HG03280 (cell line): Measurements from ENCODE around the gene PXDN.

Experiments used
- ATAC-seq: cut with Tn5 transposase; IDR thresholded peaks from one replicate; pipeline ENCODE4 v1.9.1; 2021; ENCODE audit warnings: mild to moderate bottlenecking, moderate library complexity; ENCODE audit not compliant: unreplicated experiment

Gene PXDN

DNA sequence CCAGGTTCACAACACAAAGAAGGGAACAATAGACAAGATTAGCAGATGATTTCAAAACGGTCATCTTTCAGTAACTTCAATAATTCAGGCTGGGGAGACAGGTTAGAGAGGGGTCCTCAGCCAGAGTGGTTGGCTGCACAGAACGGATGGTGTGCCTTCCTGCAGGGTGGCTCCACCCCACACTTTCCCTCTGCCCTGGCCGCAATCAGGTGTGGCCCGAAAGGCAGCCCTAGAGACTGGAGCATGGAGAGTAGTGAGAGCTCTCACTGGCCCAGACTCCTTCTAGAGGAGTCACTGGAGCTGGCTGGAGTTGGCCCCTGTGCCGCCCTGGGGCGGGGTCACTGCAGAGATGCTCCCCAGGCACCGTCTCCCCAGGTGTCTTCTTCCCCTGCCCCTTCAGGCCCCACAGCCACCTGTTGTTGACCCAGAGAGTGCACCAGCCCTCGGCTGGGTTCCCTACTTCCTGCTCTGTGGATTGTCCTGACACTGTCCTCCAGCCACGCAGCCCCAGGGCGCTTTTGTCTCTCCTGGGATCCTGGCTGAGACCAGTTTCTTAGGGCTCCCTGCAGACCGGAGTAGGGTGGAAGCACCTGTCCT lies 126.8 kb downstream of the PXDN start:
- ATAC-seq, result no peak

DNA sequence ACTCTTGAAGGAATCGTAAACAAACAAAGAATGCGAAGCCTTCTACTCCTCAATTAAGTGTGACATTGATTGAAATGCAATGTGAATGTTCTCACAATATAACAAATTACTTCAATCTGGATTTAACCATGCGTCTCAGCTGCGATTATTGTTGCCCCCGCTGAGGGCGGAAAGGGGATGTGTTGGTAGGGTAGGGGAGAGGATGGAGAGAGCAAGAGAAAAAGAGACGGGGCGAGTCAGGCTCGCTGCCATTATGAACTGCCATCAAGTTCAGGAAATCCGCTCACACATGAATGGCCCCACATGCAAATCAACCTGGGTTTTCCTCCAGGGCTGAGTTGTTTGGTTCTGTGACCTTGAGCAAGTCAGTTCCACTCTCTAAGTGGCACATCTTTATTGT lies 129.8 kb downstream of the PXDN start:
- ATAC-seq, result no peak

DNA sequence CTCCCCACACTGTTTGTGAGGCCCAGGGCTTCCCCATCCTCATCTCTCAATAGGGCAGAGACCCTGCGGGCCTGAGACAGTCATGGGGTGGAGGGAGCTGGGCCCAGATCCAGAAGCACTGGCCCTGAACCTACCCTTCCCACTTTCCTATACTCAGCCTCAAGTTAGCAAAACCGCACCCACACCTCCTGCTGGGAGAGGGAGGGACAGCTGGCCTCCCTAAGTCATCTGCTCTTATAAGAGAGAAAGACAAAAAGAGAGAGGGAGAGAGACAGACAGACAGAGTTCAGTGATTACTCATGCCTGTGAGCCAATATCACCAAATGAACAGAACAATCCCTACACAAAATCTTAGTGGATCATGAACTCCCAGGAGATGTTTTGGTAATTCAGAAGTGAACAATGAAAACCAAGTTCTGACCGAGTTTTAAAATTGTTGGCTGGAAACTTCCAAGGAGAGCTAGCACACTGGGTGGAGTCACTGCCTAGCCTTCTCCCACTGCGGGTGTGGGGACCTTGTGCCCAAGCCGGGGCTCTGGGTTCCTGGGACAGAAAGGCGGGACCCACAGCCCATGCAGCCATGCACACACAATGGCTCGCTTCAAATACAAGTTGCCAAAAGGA lies 130.5 kb downstream of the PXDN start:
- ATAC-seq, result no peak

DNA sequence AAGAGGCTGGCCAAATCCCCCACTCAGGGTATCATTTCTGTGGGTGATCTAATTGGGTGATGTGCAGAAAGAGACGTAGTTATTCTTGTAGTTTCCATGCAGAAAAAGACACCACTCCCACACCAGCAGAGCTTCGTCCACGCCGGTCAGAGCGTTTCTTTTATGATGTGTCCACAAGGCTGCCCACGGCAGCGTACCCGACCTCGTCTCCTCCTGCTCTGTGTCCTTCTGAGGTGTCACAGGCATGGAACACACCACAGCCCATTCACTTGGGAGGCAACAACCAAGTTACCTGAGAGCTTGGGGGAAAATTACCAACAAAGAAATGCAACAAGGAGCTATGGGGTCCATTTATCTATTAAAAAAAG lies 131.3 kb downstream of the PXDN start:
- no peak for ATAC-seq

DNA sequence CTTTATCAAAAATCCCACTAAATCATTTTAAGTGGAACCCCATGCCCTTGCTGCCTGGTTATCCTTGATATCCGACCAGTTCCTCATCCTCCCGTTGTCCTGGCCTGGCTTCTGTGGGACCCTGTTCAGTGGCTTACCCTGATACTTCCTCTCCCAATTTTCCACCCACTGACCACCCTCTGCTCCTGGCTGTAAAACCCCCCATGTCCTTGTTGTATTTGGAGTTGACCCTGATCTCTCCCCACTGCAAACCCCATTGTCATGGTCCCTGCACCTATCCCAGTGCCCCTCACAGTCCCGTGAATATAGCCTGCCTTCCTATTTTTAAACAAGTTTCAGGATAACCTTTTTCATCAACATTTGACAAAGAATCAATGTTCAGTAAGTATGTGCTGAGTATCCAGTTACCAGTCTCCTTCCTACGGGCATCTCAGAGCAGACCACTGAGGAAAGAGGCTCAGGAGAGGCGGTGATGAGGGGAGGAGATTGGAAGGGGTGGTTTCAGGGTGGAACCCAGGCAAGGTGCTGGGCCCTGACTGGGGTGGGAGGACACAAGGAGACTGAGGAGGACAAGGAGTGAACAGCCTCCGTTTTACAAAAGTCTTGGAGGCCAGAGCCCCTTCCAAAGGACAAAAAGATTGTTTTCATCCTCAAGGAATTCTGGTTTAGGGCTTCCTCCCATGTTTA lies 131.8 kb downstream of the PXDN start:
- no peak for ATAC-seq

DNA sequence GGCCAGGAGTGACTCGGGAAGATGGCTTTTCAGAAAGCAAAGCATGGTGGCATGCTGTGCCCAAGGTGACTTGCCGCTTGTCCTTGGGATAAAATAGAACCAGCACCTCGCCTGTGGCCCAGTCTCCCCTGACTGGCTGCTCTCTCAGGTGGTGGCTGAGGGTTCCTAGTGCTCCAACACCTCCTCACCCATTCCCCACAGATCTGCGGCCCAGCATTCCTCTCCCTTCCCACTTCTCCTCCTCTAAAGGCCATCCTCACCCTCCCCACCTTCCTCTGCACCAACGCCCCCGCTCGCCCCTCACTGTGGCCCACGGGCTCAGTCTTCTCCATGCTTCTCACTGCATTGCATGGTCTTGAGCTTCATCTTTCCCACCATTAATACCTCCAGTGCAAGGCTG lies 132.4 kb downstream of the PXDN start:
- no peak for ATAC-seq

DNA sequence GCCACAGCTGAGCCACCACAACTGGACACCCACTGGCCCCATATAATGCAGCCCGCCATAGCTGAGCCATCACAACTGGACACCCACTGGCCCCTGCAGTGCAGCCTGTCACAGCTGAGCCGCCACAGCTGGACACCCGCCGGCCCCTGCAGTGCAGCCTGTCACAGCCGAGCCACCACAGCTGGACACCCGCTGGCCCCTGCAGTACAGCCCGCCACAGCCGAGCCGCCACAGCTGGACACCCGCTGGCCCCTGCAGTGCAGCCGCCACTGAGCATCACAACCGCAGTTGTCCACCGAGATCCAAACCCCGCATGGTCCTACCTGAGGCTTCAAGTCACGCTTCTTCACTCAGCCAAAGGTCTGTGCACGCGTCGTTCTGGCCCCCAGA lies 134.2 kb downstream of the PXDN start:
- ATAC-seq, result no peak

DNA sequence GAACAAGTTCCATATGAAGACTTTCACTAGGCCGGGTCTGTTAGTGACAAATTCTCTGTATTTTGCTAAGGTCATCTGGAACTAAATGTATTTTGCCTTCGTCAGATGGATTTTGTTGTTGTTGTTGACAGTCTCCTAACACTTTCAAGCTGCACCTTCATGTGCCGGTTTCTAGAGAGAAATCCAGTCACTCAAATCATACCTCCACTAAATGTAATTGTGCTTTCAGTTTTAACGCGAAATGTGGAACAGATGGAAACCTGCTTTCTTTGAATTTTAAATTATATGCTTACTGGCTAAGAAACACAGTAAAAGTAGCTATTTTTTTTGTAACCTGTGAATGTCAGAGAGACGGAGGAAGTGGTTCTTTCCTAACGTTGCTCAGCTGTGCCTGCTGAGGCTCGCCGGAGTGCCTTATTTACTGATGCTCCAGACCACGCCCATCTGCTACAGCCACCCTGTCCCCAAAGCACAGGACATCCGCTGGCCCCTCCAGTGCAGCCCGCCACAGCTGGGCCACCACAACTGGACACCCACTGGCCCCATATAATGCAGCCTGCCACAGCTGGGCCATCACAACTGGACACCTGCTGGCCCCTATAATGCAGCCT lies 134.7 kb downstream of the PXDN start:
- no peak for ATAC-seq

DNA sequence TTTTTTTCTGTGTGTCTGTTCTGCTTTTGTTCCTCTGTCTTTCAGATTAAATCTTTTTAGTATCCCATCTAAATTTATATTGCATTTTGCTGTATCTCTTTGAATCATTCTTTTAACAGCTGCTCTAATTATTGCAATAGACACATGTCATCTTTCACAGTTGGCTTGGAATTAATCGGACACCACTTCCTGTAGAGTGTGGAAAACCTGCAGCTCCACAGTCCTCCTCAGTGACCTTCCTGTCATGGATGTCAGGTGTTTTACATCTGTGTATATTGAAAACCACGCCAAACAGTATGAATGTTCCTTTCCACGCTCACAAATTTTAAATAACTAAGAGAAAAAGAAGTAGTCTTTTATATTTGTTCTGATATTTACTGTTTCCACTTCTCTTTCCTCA lies 135.3 kb downstream of the PXDN start:
- no peak for ATAC-seq

DNA sequence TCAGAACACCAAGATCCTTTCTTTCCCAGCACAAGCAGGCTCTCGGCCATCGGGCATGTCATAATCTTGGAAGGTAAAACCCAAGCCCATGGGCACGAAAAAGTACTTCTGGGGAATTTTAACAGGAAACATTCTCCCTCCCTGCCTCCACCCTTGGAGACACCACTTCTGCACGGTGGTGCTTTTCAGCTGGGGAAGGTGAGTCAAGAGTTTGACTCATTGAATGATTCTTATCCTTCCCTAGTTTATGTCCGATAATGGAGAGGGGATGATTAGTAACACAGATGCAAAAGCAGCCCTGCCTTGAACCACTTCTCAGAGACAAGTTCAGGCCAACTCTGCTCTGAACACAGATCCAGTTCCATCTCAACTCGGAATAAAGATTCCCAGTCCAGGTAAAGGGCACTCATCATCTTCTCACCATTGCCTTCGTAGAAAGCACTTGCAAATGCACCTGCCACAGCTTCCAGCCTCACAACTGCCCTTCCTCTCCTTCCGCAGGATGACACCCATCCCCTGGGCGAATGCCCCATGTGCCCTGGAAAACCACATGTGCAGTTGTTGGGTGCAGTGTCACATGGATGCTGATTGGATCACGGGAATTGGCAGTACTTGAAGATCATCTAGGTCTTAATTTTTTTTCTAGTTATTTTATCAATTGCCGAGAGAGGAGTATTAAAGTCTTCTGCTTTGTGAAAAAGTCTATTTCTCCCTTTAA lies 136.2 kb downstream of the PXDN start:
- no peak for ATAC-seq

DNA sequence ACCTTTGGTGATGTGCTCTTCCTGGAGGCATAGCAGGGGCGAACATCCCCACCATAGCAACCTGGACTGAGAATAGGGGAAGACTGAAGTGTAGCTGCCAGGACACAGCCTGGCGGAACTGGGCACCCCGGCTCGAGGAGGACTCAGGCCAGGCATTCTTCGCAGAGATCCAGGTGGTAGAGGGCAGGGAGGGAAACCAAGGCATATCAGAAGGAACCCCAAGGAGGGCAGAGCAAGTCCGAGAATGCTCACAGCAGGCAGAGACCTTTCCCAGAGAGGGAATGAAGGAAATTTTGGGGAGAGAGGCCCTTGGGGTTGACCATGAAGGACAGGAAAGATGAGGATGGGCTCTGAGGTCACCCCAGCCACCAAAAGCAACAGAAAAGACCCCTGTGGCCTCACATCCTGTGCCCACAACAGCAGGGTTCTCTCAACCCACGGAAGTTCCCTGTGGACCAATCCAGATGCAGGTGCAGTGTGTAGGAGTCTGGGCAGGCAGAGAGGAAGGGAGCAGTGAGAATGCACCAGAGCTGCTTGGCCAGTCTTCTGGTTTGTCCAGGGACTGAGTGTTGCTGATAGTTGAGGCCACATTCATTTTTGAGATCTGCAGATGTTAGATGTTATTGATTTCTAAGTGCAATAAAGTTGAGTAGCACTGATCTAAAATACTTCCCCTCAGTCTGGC lies 136.9 kb downstream of the PXDN start:
- no peak for ATAC-seq

DNA sequence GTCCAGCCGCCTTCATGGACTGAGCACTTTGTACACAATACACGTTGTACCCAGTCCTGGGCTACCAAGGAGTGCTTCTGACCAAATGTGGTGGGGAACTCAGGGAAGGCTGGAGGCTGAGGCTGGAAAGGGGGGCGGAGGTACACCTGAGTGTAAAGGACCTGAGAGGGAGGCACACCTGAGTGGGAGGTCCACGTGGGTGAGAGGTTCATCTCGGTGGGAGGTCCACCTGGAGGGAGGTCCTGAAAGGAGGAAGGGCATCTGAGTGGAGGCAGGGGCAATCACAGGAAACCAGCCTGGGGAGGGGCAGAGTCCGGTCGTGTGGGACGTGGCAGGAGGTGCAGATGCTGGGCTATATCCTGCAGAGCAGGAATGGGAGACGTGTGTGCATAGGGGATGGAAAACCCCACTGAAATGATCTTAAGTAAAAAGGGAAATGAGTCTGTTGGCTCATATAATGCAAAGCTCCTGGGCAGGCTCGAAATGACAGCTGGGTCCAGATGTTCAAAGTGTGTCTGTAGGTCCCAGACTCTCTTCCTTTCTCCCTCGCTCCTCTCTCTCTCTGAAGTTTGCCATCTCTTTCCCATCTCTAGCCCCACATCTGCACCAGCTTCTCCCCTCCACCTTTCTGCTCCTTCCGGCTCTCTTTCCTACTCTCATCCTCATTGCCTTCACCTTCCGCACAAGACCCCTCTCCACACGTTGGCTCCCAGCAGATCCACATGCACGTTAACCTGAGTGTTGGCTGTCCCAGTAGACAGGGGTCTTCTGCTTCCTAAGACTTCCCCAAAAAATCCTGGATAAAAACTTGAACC lies 137.7 kb downstream of the PXDN start:
- no peak for ATAC-seq

DNA sequence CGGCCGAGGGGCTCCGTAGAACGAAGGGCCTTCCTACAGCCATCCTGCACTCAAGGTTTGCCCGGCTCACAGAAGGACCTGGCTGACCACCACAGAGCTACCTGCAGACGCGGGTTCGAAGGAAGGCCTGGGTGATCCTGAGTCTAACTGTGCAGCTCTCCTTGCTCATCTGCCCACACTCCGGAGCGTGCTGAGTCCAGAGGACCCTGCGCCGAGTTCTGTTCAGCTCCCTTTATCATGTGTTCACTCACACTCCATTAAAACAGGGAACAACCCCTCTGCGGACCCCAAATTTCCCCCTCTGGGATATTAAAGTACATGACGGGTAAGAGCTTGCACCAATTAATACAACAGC lies 138.3 kb downstream of the PXDN start:
- ATAC-seq, result no peak

DNA sequence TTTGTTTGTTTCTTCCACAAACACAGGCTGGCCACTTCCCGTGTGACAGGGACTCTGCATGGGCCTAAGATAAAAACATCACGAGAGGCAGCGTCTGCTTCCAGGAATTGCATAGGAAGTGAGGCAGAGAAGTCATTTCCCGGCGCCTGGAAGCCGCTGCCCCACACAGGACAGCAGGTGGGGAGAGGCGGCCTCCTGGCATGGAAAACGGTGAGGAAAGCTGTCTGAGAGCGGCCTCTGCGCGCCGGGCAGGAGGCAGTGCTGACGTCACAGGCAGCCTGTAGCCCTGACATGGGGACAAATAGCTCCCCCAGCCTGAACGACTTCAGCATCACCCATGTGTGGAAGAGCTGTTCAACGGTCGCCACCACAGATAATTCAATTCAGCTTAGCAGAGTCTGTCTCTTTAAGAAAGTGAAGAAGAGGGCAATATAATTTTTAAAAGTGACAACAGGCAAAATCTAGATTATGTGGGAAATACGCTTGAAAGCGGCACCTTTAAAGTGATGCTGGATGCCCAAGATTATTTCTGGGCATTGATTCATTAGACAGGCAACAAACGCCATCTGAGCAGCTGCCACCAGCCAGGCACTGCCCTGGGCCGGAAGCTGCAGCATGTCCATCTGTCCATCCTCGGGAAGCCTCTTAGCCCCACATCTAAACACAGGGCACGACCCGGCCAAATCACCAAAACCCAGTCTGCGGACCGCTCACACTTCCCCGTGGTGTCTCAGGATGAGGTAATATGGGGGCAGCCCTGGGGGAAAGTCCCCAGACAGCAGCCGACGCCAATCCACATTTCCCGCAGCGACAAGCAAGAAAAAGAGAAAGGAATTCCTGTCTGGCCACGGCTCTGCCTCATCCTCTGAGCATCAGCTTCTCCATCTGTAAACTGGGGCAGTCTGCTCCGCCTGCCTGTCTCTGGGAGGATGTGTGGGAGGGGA lies 138.9 kb downstream of the PXDN start:
- no peak for ATAC-seq

DNA sequence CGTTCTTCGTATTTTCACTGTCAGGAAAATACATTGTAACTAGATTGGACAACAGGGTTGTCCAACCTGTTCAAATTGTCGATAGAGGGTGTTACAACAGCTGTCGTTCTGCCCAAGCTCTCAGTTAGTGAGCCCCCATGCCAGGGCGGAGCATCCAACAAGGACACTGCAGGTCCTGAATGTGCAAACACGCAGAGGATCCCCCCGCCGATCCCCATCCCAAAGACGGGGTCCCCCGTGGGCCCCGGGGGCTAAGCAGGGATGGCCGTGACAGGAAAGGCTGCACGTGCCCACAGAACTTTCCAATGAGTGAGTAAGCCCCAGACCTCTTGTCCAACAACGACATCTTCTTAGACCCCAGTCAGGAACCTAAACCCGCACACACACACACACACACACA lies 140.8 kb downstream of the PXDN start:
- ATAC-seq, result no peak

DNA sequence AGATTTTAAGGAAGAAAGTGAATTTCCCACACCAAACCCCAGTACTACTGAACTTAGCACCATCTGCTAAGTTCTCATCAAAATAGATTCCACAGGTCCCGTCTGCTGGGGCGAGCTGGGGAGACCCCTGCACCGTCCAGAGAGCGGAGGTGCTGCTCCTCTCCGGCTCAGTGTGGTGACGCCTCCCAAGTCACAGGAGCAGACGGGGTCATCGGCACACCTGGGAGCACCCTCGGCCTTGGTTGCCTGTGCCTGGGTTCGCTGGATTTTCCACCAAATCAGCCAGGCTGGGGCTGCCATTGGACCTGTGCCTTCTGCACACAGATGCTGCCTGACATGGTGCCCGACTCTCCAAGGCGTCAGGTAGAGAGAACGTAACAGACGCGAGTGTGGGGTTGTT lies 141.3 kb downstream of the PXDN start:
- ATAC-seq, result no peak

DNA sequence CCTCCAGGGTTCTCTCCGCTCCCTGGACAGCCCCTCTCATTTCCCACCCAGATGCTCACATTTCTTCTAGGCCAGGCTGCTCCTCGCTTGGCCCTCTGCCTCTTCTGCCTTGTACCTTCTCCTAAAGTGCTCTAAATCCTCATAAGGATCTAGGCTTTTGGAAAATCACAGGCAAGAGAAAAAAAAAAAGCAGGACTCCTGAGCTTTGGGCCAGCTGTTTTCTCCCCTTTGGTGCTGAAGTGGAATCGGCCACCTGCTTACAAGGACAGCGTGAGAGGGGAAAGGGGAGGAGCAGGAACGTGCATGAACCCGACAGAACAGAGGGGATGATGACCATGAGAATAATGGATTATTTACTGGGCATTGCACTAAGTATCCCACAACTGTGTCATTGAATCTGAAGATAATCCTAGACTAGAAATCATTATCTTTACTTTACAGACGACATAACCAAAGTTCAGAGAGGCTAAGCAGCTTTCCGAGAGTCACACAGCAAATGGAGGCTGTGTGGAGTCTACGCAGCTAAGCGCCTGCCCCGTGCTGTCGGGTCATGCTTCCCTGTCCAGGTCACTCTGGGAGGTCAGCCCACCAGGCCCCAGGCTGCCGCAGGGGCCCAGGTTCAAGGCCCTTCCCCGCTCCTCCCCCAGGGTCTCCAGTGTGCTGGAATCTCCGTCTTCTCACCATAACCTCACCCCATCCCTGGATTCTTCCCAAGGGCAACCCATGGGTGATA lies 141.9 kb downstream of the PXDN start:
- ATAC-seq, result no peak

DNA sequence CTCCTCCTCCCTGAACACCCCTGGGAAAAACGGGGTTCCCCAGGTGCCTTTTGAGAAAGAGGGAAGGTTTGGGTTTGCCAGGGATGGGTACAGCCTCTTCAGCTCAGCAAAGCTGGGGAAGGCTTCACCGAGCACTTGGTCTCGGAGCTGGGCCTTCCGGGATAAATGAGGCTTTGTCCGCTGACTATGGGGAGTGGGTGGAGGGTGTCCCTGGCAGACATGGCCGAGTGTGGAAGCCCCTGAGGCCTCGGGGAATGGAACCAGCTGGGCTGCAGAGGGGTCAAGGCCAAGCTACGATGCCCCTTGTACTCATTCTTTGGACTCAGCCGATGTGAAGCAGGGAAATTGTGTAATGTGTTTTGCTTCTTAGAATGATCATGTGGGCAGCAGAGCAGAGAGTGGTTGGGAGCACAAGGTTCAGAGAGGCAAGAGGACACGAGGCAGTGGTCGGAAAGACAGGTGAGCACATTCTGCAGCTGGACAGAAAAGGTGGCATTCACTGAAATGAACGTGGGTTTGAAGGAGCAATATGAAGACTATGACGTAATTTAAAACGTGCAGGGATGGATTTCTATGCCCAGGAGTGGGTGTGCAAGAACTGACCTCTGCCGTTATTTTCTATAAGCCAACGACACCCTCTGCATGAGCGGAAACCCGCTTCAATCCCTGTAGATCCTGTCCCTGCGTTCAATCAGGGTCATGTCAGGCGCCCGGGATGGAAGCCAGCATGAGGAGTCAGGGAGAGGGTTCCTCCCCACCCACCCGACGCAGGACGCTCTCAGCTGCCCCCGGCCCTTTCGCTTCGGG lies 142.6 kb downstream of the PXDN start:
- ATAC-seq, result no peak
